ENCODE results near the gene CIAO3.

The CIAO3 gene

GRCh38 chr16:687499-687898 is 53.3 kb downstream of the CIAO3 start:
- no peak for DNase-seq

DNA sequence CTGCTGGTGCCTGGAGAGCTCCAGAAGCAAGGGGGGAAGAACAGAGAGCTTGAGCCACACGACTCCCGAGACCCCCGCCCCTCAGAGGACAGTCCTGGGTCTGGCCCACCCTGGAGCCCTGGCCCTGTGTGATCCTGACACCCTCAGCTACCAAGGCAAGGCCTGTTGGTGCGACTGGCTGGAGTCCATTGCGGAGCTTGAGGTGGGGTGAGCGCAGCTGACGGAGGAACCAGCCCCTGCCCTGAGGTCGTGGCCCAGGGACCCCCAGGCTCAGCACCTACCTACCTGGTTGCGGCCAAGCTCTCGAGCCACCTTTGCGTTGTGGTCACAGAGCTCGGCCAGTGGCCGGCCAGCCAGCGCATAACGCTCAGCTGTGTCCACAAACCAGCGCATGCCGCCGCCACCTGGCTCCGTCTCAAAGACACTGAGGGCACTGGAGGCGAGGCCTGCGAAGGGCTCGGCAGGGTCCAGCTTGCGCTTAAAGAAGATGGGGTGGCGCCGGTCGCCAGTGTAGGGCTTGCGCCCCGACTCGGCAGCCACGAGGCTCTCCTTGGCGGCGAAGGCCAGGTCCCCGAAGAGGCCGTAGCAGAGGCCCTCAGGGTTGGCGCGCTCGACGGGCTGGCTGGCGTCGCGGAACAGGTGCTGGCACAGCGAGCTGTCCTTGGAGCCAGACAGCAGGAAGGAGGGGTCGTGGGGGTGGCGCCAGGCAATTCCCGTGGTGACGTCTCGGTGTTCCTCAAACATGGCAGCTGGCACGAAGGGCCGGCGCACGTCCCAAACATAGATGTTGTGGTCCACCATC is 54.1 kb downstream of the CIAO3 start:
- no peak for DNase-seq

GRCh38 chr16:685967-686366 is 54.8 kb downstream of the CIAO3 start:
- DNase-seq: no peak

- DNase-seq: no peak
These were observed 55.7 kb downstream of the CIAO3 start for GRCh38 chr16:684961-685696.

DNA sequence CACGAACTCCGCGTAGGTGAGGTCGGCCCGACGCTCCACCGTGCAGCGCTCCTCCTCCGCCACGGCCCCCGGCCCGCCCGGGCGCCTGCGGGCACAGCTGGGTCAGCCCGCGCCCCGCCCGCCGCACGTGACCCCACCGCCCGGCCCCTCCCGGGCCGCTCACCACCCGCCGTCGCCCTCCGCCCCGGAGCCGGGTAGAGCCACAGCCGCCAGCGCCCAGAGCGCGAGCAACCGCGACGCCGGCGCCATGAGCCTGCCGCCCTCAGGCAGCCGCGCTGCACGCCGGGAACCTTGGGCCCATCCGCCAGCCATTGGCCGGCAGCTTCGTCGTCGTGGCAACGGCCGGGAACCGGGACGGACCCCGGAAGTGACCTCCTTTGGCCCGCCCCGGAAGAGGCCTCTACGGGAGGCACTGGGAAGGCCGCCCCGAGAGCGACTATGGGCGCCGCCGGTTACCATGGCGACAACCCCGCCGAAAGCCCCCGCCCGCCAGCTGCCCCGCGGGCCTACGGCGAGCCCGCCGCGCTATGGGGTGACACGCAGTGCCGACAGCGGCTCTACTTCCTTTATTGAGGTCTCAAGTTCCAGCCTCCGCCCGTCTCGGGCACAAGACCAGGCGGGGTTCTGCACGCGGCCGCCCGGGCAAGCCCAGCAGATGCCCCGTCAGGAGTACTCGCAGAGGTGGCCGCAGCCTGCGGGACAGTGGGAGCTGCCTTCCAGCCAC is 56.6 kb downstream of the CIAO3 start, which contains the start of gene JMJD8:
Gene JMJD8, minus strand, starts transcription at position 264 of the 724 bp plus-strand sequence. Its CDS starts 15 bp downstream, at position 249.
- DNase-seq: peak; percentile 97

DNA sequence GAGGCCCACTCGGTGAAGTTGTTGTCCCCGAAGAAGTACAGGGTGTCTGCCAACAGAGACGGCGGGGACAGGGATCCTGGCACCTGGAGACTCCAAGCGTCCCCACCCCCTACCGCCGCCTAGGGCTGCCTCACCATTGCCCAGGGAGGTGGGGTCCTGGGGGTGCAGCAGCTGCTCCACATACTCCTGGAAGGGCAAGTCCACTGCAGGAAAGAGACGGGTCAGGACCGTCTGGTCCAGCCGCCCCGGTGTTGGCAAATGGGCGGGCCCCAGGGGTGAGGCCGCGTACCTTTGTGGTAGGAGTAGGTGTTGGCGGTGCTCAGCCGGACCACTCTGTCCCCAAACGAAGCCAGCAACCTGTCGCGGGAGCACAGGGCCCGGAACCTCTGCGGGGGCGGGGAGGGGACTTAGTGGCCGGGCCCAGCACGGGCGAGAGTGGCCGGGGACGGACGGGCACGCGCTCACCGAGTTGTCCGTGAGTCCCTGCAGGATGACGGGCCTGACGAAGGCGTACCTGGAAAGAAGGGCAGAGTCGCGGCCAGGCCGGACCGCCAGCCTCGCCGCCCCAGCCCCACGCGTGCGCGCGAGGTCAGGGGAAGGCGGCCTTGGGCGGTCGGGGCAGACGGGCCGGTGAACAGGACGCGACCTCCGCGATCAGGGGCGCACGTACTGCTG is 57.3 kb downstream of the CIAO3 start:
- no peak for DNase-seq

- no peak for DNase-seq
These were observed 58.1 kb downstream of the CIAO3 start for GRCh38 chr16:682493-683395.

DNA sequence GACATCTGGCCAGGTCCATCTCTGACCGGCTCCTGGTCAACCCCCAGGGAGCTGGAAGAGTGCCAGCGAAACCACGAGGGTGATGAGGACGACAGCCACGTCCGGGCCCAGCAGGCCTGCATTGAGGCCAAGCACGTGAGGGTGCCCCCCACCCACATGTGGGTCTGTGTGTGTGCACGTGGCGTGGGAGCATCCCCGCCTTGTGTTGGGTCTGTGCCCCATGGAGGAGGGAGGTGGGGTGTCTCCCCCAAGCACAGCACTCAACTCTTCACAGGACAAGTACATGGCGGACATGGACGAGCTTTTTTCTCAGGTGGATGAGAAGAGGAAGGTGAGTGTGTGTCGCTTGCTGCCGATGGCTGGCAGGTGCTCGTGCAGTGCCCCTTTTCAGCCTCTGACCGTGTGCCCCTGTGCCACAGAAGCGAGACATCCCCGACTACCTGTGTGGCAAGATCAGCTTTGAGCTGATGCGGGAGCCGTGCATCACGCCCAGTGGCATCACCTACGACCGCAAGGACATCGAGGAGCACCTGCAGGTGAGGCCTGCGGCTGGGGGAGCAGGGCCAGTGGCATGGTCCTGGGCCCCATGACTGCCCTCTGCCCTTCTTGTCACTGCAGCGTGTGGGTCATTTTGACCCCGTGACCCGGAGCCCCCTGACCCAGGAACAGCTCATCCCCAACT is 58.9 kb downstream of the CIAO3 start:
- no peak for DNase-seq

DNA sequence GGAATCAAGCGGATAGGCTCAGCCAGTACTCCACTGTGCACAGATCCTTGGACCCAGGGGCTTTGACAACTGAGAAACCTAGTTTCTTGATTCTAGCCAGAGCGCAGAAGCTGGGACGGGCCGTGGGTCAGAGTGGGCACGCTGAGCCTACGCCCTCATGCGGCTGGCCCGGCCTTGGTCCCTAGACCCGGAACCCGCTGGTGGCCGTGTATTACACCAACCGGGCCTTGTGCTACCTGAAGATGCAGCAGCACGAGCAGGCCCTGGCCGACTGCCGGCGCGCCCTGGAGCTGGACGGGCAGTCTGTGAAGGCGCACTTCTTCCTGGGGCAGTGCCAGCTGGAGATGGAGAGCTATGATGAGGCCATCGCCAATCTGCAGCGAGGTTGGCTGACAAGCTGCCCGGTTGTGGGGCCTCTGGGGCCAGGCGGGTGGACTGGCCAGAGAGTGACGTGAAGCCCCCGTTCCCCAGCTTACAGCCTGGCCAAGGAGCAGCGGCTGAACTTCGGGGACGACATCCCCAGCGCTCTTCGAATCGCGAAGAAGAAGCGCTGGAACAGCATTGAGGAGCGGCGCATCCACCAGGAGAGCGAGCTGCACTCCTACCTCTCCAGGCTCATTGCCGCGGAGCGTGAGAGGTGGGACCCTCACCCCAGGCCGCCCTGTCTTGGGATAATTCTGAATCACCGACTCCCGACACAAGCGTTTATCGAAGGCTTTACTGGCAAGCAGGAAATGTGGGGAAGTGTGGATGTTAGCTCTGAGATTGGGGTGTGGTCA is 59.6 kb downstream of the CIAO3 start:
- DNase-seq: peak; percentile 70

DNA sequence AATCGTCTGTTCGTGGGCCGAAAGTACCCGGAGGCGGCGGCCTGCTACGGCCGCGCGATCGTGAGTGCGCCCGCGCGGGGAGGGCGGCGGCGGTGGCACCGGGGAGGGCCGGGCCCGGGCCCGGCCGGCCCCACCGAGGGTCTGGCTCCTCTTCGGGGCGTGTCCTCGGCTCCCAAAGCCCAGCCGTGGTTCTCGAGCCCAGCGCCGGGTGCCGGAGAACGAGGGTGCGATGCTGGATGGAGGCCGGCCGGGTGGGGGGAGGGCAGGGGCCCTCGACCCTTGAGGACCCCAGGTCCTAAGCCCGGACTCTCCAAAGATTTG is 60.2 kb downstream of the CIAO3 start:
- no peak for DNase-seq

DNA sequence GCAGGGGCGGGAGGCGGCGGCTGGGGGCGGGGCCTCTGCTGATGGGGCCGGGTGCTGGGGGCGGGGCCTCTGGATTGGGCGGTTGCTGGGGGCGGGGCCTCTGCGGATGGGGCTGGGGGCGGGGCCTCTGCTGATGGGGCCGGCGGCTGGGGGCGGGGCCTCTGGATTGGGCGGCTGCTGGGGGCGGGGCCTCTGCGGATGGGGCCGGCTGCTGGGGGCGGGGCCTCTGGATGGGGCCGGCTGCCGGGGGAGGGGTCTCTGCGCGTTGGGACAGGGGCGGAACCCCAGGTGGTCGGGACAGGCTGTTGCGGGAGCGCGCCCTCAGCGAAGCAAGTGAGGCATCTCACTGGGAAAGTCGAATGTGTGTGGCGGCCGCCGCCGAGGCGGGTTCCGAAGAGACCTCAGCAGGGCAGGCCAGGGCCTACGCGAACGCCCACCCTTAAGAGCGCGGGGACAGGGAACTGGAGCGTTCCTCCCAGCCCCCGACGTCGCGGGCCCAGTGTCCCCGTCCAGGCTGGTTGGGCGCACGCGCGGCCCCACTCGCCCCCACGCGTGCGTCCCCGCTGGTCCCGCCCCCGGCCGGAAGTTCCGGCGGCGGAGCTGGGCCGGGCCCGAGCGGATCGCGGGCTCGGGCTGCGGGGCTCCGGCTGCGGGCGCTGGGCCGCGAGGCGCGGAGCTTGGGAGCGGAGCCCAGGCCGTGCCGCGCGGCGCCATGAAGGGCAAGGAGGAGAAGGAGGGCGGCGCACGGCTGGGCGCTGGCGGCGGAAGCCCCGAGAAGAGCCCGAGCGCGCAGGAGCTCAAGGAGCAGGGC is 60.8 kb downstream of the CIAO3 start, which contains the start of gene STUB1:
Gene STUB1, plus strand, starts transcription at position 597 of the 811 bp plus-strand sequence. Its CDS starts 116 bp downstream, at position 713.
- DNase-seq: peak; percentile 96
